SU-DHL-6 (cell line): ENCODE results near the gene ERCC8.

ENCODE experiments used
- H2AFZ ChIP-seq: fragments of 200-600 bp; sonication (generic); 2 replicates; pipeline ENCODE4 v1.6.1; 2014; ENCODE audit warnings: low read depth, mild to moderate bottlenecking, moderate library complexity, mixed read lengths, antibody characterized with exemption, low read length; ENCODE audit not compliant: severe bottlenecking
- H3F3A ChIP-seq: fragments of 200-600 bp; shearing (Covaris generic); 2 replicates; pipeline ENCODE4 v1.6.0; 2016; ENCODE audit warnings: antibody characterized with exemption, mild to moderate bottlenecking; ENCODE audit not compliant: insufficient read depth
- H3K27ac ChIP-seq: fragments of 200-600 bp; sonication (generic); 2 replicates; pipeline ENCODE4 v1.5.1; 2016; ENCODE audit warnings: low read depth, mild to moderate bottlenecking, low read length, moderate library complexity, mixed read lengths
- H3K27me3 ChIP-seq: fragments of 200-600 bp; sonication (generic), shearing (Covaris generic); 2 replicates; pipeline ENCODE4 v1.6.0; 2014; ENCODE audit warnings: mild to moderate bottlenecking, low read length
- H3K36me3 ChIP-seq: fragments of 200-600 bp; sonication (generic); 2 replicates; pipeline ENCODE4 v1.6.1; 2014; ENCODE audit warnings: mild to moderate bottlenecking, low read length, mixed read lengths
- H3K4me2 ChIP-seq: fragments of 300-600, 200-600 bp; shearing (Covaris generic), sonication (generic); 2 replicates; pipeline ENCODE4 v1.6.0; 2014; ENCODE audit warnings: low read length, low read depth, mild to moderate bottlenecking; ENCODE audit not compliant: poor library complexity, severe bottlenecking
- H3K4me3 ChIP-seq: fragments of 200-600 bp; sonication (generic); 2 replicates; pipeline ENCODE4 v1.5.1; 2014; ENCODE audit warnings: antibody characterized with exemption, low read length, mild to moderate bottlenecking, mixed read lengths; ENCODE audit not compliant: insufficient read depth, poor library complexity, severe bottlenecking
- H3K79me2 ChIP-seq: fragments of 200-600 bp; sonication (generic); 2 replicates; pipeline ENCODE4 v1.6.1; 2014; ENCODE audit warnings: mild to moderate bottlenecking, low read length, moderate library complexity; ENCODE audit not compliant: insufficient read depth
- H3K9ac ChIP-seq: fragments of 200-600 bp; sonication (generic); 2 replicates; pipeline ENCODE4 v1.7.0; 2014; ENCODE audit warnings: mild to moderate bottlenecking, low read length
- H3K9me2 ChIP-seq: fragments of 200-600 bp; sonication (generic); replicated peaks from 2 replicates; pipeline ENCODE4 v1.6.1; 2014; ENCODE audit warnings: low read length; ENCODE audit not compliant: insufficient read depth
- H3K9me3 ChIP-seq: fragments of 200-600 bp; sonication (generic); 2 replicates; pipeline ENCODE4 v1.6.1; 2014; ENCODE audit warnings: low read length, mixed read lengths; ENCODE audit not compliant: insufficient read depth
- H4K20me1 ChIP-seq: fragments of 200-600 bp; sonication (generic); 2 replicates; pipeline ENCODE4 v1.6.1; 2014; ENCODE audit warnings: low read depth, mild to moderate bottlenecking, antibody characterized with exemption, low read length, moderate library complexity, mixed read lengths
- CTCF ChIP-seq: fragments of 200-600 bp; sonication (generic); IDR thresholded peaks from one replicate; pipeline ENCODE4 v1.5.1; 2017; ENCODE audit warnings: antibody characterized with exemption, mild to moderate bottlenecking, low read length, moderate library complexity; ENCODE audit not compliant: insufficient read depth, poor library complexity, severe bottlenecking
- EZH2phosphoT487 ChIP-seq: fragments of 200-600 bp; sonication (generic), shearing (Covaris generic); conservative IDR thresholded peaks from 2 replicates; pipeline ENCODE4 v1.6.1; 2018; ENCODE audit warnings: mild to moderate bottlenecking, antibody characterized with exemption, low read length, moderate library complexity, mixed read lengths

The ERCC8 gene

GRCh38 chr5:60888359-60889061, 56.4 kb downstream of the ERCC8 start:
- Histone ChIP-seq H4K20me1 (no peaks in the 10 kb centered on the region), H3K4me2 (no peak overlapping the region), H3K36me3 (0 out of 2 replicates have a peak, but pooled peaks cover 2% of the 10 kb centered on the region), H2AFZ (no peak overlapping the region), H3F3A (no peaks in the 10 kb centered on the region), H3K27me3 (no peaks in the 10 kb centered on the region), H3K9me3 (no peaks in the 10 kb centered on the region), H3K4me3 (no peak overlapping the region), H3K27ac (no peak overlapping the region), H3K9me2 (no peaks in the 10 kb centered on the region), H3K9ac (no peak overlapping the region), H3K79me2 (no peaks in the 10 kb centered on the region)
- TF ChIP-seq EZH2phosphoT487, result no peak
- TF ChIP-seq CTCF, result no peak

GRCh38 chr5:60887746-60888145, 57.1 kb downstream of the ERCC8 start:
- no peak overlapping the region for H3K27ac ChIP-seq
- H3K4me2 ChIP-seq, result no peak overlapping the region
- H3K9me3 ChIP-seq, result no peaks in the 10 kb centered on the region
- no peaks in the 10 kb centered on the region for H3K27me3 ChIP-seq
- no peak overlapping the region for H3K9ac ChIP-seq
- no peak overlapping the region for H2AFZ ChIP-seq
- H3K4me3 ChIP-seq, result no peak overlapping the region
- H3K36me3 ChIP-seq, result 0 out of 2 replicates have a peak, but pooled peaks cover 2% of the 10 kb centered on the region
- no peaks in the 10 kb centered on the region for H3K79me2 ChIP-seq
- TF ChIP-seq EZH2phosphoT487, result no peak
- TF ChIP-seq CTCF, result no peak
- no peaks in the 10 kb centered on the region for H3K9me2 ChIP-seq
- H3F3A ChIP-seq, result no peaks in the 10 kb centered on the region
- H4K20me1 ChIP-seq, result no peaks in the 10 kb centered on the region

- no peak overlapping the region for H3K4me3 ChIP-seq
- TF ChIP-seq CTCF (no peak), EZH2phosphoT487 (no peak)
- no peak overlapping the region for H3K27ac ChIP-seq
- no peaks in the 10 kb centered on the region for H3K79me2 ChIP-seq
- H2AFZ ChIP-seq, result no peak overlapping the region
- no peak overlapping the region for H3K4me2 ChIP-seq
- no peaks in the 10 kb centered on the region for H3K9me3 ChIP-seq
- H3K36me3 ChIP-seq, result 0 out of 2 replicates have a peak, but pooled peaks cover 2% of the 10 kb centered on the region
- no peaks in the 10 kb centered on the region for H3K9me2 ChIP-seq
- H4K20me1 ChIP-seq, result no peaks in the 10 kb centered on the region
- no peaks in the 10 kb centered on the region for H3K27me3 ChIP-seq
- H3K9ac ChIP-seq, result no peak overlapping the region
- no peaks in the 10 kb centered on the region for H3F3A ChIP-seq
Measured at GRCh38 chr5:60887096-60887495, 57.8 kb downstream of the ERCC8 start.
